H9 (cell line): ENCODE measurements around the gene CBX5. TPM values are rescaled to one million over a fixed set of nuclear protein-coding genes. Genes with fewer than 3 reads are reported as not detected.

Experiments used
- DNase-seq: peaks from one replicate; pipeline ENCODE4 v3.0.0-alpha.2; 2017
- H2AFZ ChIP-seq: one replicate; pipeline ENCODE4 v1.6.1; 2013; ENCODE audit warnings: mild to moderate bottlenecking, low read length, control low read depth, moderate library complexity
- H2AK5ac ChIP-seq: 2 replicates; pipeline ENCODE4 v1.6.1; 2013; ENCODE audit warnings: low read length, control low read depth, mixed read lengths; ENCODE audit not compliant: insufficient read length
- H2BK120ac ChIP-seq: one replicate; pipeline ENCODE4 v1.6.1; 2013; ENCODE audit warnings: low read depth, mild to moderate bottlenecking, low read length, control low read depth, inconsistent platforms; ENCODE audit not compliant: poor library complexity, severe bottlenecking
- H2BK12ac ChIP-seq: 2 replicates; pipeline ENCODE4 v1.6.1; 2013; ENCODE audit warnings: low read length, control low read depth, mixed read lengths, low read depth; ENCODE audit not compliant: insufficient read length
- H2BK15ac ChIP-seq: 2 replicates; pipeline ENCODE4 v1.6.1; 2013; ENCODE audit warnings: low read depth, low read length, control low read depth
- H2BK20ac ChIP-seq: one replicate; pipeline ENCODE4 v1.6.1; 2013; ENCODE audit warnings: low read depth, mild to moderate bottlenecking, low read length, control low read depth, inconsistent platforms; ENCODE audit not compliant: poor library complexity, severe bottlenecking
- H2BK5ac ChIP-seq: 2 replicates; pipeline ENCODE4 v1.6.1; 2013; ENCODE audit warnings: low read length, control low read depth, mixed read lengths; ENCODE audit not compliant: insufficient read length
- H3K14ac ChIP-seq: 2 replicates; pipeline ENCODE4 v1.6.1; 2013; ENCODE audit warnings: low read length, control low read depth; ENCODE audit not compliant: insufficient read depth
- H3K18ac ChIP-seq: 2 replicates; pipeline ENCODE4 v1.6.1; 2013; ENCODE audit warnings: low read depth, mild to moderate bottlenecking, mixed read lengths, low read length, control low read depth; ENCODE audit not compliant: insufficient read length
- H3K23ac ChIP-seq: 2 replicates; pipeline ENCODE4 v1.6.1; 2013; ENCODE audit warnings: low read length, control low read depth, mixed read lengths, low read depth; ENCODE audit not compliant: insufficient read length
- H3K23me2 ChIP-seq: 2 replicates; pipeline ENCODE4 v1.6.1; 2013; ENCODE audit warnings: low read depth, mild to moderate bottlenecking, mixed read lengths, low read length, control low read depth; ENCODE audit not compliant: insufficient read length, poor library complexity, severe bottlenecking
- H3K27ac ChIP-seq: 2 replicates; pipeline ENCODE4 v1.5.1; 2013; ENCODE audit warnings: low read length, control low read depth, mixed read lengths, low read depth; ENCODE audit not compliant: insufficient read length
- H3K27me3 ChIP-seq: 2 replicates; pipeline ENCODE4 v1.6.1; 2013; ENCODE audit warnings: low read length, control low read depth, inconsistent platforms; ENCODE audit not compliant: insufficient read depth
- H3K4ac ChIP-seq: 2 replicates; pipeline ENCODE4 v1.6.1; 2013; ENCODE audit warnings: low read depth, mild to moderate bottlenecking, control low read depth, inconsistent platforms, low read length, moderate library complexity
- H3K4me1 ChIP-seq: 2 replicates; pipeline ENCODE4 v1.6.1; 2013; ENCODE audit warnings: low read length, control low read depth, inconsistent platforms; ENCODE audit not compliant: insufficient read depth
- H3K4me2 ChIP-seq: 2 replicates; pipeline ENCODE4 v1.6.1; 2013; ENCODE audit warnings: low read length, control low read depth, mixed read lengths; ENCODE audit not compliant: insufficient read length, insufficient read depth
- H3K56ac ChIP-seq: 2 replicates; pipeline ENCODE4 v1.6.1; 2013; ENCODE audit warnings: low read depth, mild to moderate bottlenecking, mixed read lengths, low read length, control low read depth; ENCODE audit not compliant: insufficient read length
- H3K79me1 ChIP-seq: 2 replicates; pipeline ENCODE4 v1.6.1; 2013; ENCODE audit warnings: low read depth, mild to moderate bottlenecking, moderate library complexity, low read length, control low read depth, inconsistent platforms; ENCODE audit not compliant: insufficient read depth, poor library complexity, severe bottlenecking
- H3K79me2 ChIP-seq: 2 replicates; pipeline ENCODE4 v1.6.1; 2013; ENCODE audit warnings: low read length, control low read depth, inconsistent platforms; ENCODE audit not compliant: insufficient read depth
- H3K9ac ChIP-seq: 2 replicates; pipeline ENCODE4 v1.6.1; 2013; ENCODE audit warnings: low read length, control low read depth, mixed read lengths; ENCODE audit not compliant: insufficient read length; ENCODE audit errors: extremely low read depth
- H3K9me3 ChIP-seq: one replicate; pipeline ENCODE4 v1.6.1; 2013; ENCODE audit warnings: low read depth, low read length, inconsistent platforms; ENCODE audit not compliant: control insufficient read depth
- H3T11ph ChIP-seq: one replicate; pipeline ENCODE4 v1.6.1; 2013; ENCODE audit warnings: mild to moderate bottlenecking, low read length, control low read depth, inconsistent platforms
- H4K20me1 ChIP-seq: one replicate; pipeline ENCODE4 v1.6.1; 2013; ENCODE audit not compliant: control insufficient read depth, insufficient read length, insufficient read depth
- H4K5ac ChIP-seq: 2 replicates; pipeline ENCODE4 v1.6.1; 2013; ENCODE audit warnings: low read depth, mild to moderate bottlenecking, mixed read lengths, low read length, control low read depth; ENCODE audit not compliant: insufficient read length
- H4K8ac ChIP-seq: replicated peaks from 2 replicates; pipeline ENCODE4 v1.6.1; 2013; ENCODE audit warnings: low read length, control low read depth, mixed read lengths, low read depth; ENCODE audit not compliant: insufficient read length
- H4K91ac ChIP-seq: 2 replicates; pipeline ENCODE4 v1.6.1; 2013; ENCODE audit warnings: low read depth, mild to moderate bottlenecking, moderate library complexity, mixed read lengths, low read length, control low read depth; ENCODE audit not compliant: insufficient read length
- H3K27ac Mint-ChIP-seq, 3 experiments: 2 replicates in 2 of 3; 3 replicates in 1 of 3; pipeline ENCODE4 v1.8.0; 2020 to 2021; ENCODE audit warnings: mixed read lengths in 3 of 3, mild to moderate bottlenecking in 1 of 3, moderate library complexity in 1 of 3
- H3K27me3 Mint-ChIP-seq: 2 replicates; pipeline ENCODE4 v1.8.0; 2021; ENCODE audit warnings: low read depth, mild to moderate bottlenecking, moderate library complexity, mixed read lengths
- H3K36me3 Mint-ChIP-seq, 3 experiments: 2 replicates in 2 of 3; 3 replicates in 1 of 3; pipeline ENCODE4 v1.8.0; 2020 to 2021; ENCODE audit warnings: low read depth in 3 of 3, mixed read lengths in 3 of 3; ENCODE audit not compliant: insufficient read depth in 1 of 3
- H3K4me1 Mint-ChIP-seq, 2 experiments: 2 replicates each; pipeline ENCODE4 v1.8.0; 2020; ENCODE audit warnings: mixed read lengths in 2 of 2
- H3K4me3 Mint-ChIP-seq, 2 experiments: 2 replicates in 1 of 2; 3 replicates in 1 of 2; pipeline ENCODE4 v1.8.0; 2020 to 2021; ENCODE audit warnings: mild to moderate bottlenecking in 2 of 2, mixed read lengths in 2 of 2, moderate library complexity in 1 of 2
- H3K9me3 Mint-ChIP-seq, 2 experiments: 2 replicates in 1 of 2; 3 replicates in 1 of 2; pipeline ENCODE4 v1.8.0; 2020; ENCODE audit warnings: mild to moderate bottlenecking in 2 of 2, mixed read lengths in 2 of 2, moderate library complexity in 1 of 2
- CTCF ChIP-seq: fragments of 200-600 bp; sonication (generic); conservative IDR thresholded peaks from 3 replicates; pipeline ENCODE4 v1.8.0; 2021; ENCODE audit warnings: antibody characterized with exemption, mild to moderate bottlenecking
- WGBS: extraction: QIAGEN DNeasy Blood & Tissue Kit; methylation state at CpG from one replicate; pipeline ENCODE4 v1.1.7; 2013; ENCODE audit warnings: missing lambda C conversion rate, low lambda C conversion rate, mixed read lengths; ENCODE audit not compliant: insufficient read length; ENCODE audit errors: extremely low coverage; 5-methylcytosine and 5-hydroxymethylcytosine counted together
- total RNA-seq: library from RNA; stranded (reverse); gene quantifications from 2 replicates; pipeline ENCODE4 v1.2.1, GENCODE V29; 2021

Gene CBX5
- total RNA-seq, 1 experiment from 2014 or later, result 206 TPM

- no peaks in the 10 kb centered on the region for H3K79me2 ChIP-seq
- no peak overlapping the region for H4K8ac ChIP-seq
- Mint-ChIP-seq H3K4me3 (peak overlapping the region; percentile 57 to 79; a peak in 4 of 5 replicates), H3K27me3 (peaks cover 32% of the 10 kb centered on the region), H3K36me3 (no peaks in the 10 kb centered on the region), H3K27ac (no peak overlapping the region; a peak in 1 of 7 replicates), H3K4me1 (peaks cover 53 to 63% of the 10 kb centered on the region in 2 experiments), H3K9me3 (no peaks in the 10 kb centered on the region)
- peaks cover 11% of the 10 kb centered on the region; the same call in 1 of the 2 replicates for H3K4me1 ChIP-seq
- H3K4me2 ChIP-seq, result peak overlapping the region; percentile 84
- no peak overlapping the region for H2BK20ac ChIP-seq
- H2AFZ ChIP-seq, result no peak overlapping the region
- TF ChIP-seq CTCF, result no peak
- no peak overlapping the region for H3K56ac ChIP-seq
- no peak overlapping the region for H2BK120ac ChIP-seq
- H2BK15ac ChIP-seq, result no peak overlapping the region
- WGBS, result no CpG with 5 or more reads among the region's 8 CpGs
- H3K27ac ChIP-seq, result no peak overlapping the region
- H3K18ac ChIP-seq, result no peak overlapping the region
- H3K4ac ChIP-seq, result no peak overlapping the region
- no peak overlapping the region for H2BK5ac ChIP-seq
- no peak for DNase-seq
- H3K27me3 ChIP-seq, result peaks cover 7% of the 10 kb centered on the region; the same call in 1 of the 2 replicates
- H3K9ac ChIP-seq, result no peak overlapping the region
- no peak overlapping the region for H2BK12ac ChIP-seq
- no peak overlapping the region for H3K23ac ChIP-seq
- H3T11ph ChIP-seq, result no peak overlapping the region
- H3K23me2 ChIP-seq, result peaks cover 6% of the 10 kb centered on the region
- H4K91ac ChIP-seq, result no peak overlapping the region
- H3K14ac ChIP-seq, result no peak overlapping the region
- H3K79me1 ChIP-seq, result no peaks in the 10 kb centered on the region
- H4K5ac ChIP-seq, result no peak overlapping the region
- no peak overlapping the region for H2AK5ac ChIP-seq
- H3K9me3 ChIP-seq, result no peaks in the 10 kb centered on the region
- H4K20me1 ChIP-seq, result no peaks in the 10 kb centered on the region
Observed at GRCh38 chr12:54299515-54300224, 19.7 kb upstream of the CBX5 start.
